Measurements from ENCODE around the gene MICALL2.

DNA sequence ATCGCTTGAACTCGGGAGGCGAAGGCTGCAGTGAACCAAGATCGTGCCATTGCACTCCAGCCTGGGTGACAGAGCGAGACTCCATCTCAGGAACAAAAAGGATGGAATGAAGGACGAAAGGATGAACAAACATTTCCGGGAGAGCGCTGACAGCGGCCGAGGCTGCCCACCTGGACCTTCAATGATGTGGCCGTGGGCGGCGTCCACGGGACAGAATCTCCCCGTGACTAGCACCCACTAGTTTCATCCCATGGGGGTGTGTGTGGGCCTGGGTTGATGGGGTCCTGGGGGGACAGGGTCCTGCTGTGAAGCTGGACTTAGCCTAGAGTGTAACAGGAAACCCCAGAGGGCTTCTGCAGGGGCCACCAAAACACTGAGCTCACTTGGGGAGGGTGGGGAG is 32.8 kb downstream of the MICALL2 start:
- TF ChIP-seq, protein P1, sequence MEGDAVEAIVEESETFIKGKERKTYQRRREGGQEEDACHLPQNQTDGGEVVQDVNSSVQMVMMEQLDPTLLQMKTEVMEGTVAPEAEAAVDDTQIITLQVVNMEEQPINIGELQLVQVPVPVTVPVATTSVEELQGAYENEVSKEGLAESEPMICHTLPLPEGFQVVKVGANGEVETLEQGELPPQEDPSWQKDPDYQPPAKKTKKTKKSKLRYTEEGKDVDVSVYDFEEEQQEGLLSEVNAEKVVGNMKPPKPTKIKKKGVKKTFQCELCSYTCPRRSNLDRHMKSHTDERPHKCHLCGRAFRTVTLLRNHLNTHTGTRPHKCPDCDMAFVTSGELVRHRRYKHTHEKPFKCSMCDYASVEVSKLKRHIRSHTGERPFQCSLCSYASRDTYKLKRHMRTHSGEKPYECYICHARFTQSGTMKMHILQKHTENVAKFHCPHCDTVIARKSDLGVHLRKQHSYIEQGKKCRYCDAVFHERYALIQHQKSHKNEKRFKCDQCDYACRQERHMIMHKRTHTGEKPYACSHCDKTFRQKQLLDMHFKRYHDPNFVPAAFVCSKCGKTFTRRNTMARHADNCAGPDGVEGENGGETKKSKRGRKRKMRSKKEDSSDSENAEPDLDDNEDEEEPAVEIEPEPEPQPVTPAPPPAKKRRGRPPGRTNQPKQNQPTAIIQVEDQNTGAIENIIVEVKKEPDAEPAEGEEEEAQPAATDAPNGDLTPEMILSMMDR (conservative IDR thresholded peaks at IDR 0.05; ENCODE audit: low read length): no peak
- TF ChIP-seq EZH2phosphoT487 (IDR thresholded peaks at IDR 0.05; ENCODE audit: borderline replicate concordance): no peak
